Cardiac septum (tissue), 1 donor: ENCODE data around the gene DHRS7B. TPM values are rescaled to one million over a fixed set of nuclear protein-coding genes. Genes with fewer than 3 reads are reported as not detected.
"Not testable (repeated sequence)": the region's sequence is repeated elsewhere in the genome, so short reads cannot be mapped to it uniquely, and the experiment has no call there.

Experiments used
- DNase-seq: peaks from one replicate; pipeline ENCODE4 v3.0.0-alpha.2; 2020; ENCODE audit warnings: low spot score
- intact Hi-C: fragments of 100-400 bp; cut with DNase I; formaldehyde crosslinking; loops from one replicate; pipeline ENCODE4 v1.14.0; 2022
- total RNA-seq: library from RNA; stranded (reverse); fragmentation: NEBNext Ultra II Directional; extraction: Animal tissue kit (Norgen Biotek cat#: 25700); gene quantifications from one replicate; pipeline ENCODE4 v1.2.1, GENCODE V29; 2021
- donor health status: DM: no; HTN: no; CAD: no.

The DHRS7B gene
- total RNA-seq, 1 donor from 2014 or later: 37.4 TPM

- no peak for DNase-seq
- intact Hi-C loops: loop anchor here (2.0 kb wide), 1 partner anchor 87 kb away; no protein-coding TSS in a partner anchor
Measured at GRCh38 chr17:21215935-21216334, 89.2 kb downstream of the DHRS7B start.

GRCh38 chr17:21217346-21217745, 90.6 kb downstream of the DHRS7B start:
- DNase-seq: no peak

GRCh38 chr17:21218101-21218500, 91.3 kb downstream of the DHRS7B start:
- DNase-seq: no peak
- intact Hi-C loops: no loop called here

More at GRCh38 chr17:21217346-21217745, 90.6 kb downstream of the DHRS7B start:
- intact Hi-C loops: no loop called here

- intact Hi-C loops: no loop called here
- DNase-seq: no peak
Measured at GRCh38 chr17:21218831-21219380, 92.1 kb downstream of the DHRS7B start.

GRCh38 chr17:21223086-21223485, 96.3 kb downstream of the DHRS7B start:
- no peak for DNase-seq

GRCh38 chr17:21227277-21227676, 100.5 kb downstream of the DHRS7B start:
- intact Hi-C loops: not testable (repeated sequence)

More at GRCh38 chr17:21223086-21223485, 96.3 kb downstream of the DHRS7B start:
- intact Hi-C loops: no loop called here

GRCh38 chr17:21228111-21228510, 101.3 kb downstream of the DHRS7B start:
- DNase-seq: no peak
- intact Hi-C loops: no loop called here

More at GRCh38 chr17:21227277-21227676, 100.5 kb downstream of the DHRS7B start:
- not testable (repeated sequence) for DNase-seq

GRCh38 chr17:21228845-21229244, 102.1 kb downstream of the DHRS7B start:
- intact Hi-C loops: no loop called here
- DNase-seq: no peak

GRCh38 chr17:21231533-21231932, 104.8 kb downstream of the DHRS7B start:
- no peak for DNase-seq
- intact Hi-C loops: no loop called here

GRCh38 chr17:21232033-21232749, 105.4 kb downstream of the DHRS7B start:
- intact Hi-C loops: no loop called here
- DNase-seq: no peak

- no peak for DNase-seq
Measured at GRCh38 chr17:21233581-21234347, 107.0 kb downstream of the DHRS7B start.

GRCh38 chr17:21235921-21236320, 109.2 kb downstream of the DHRS7B start:
- intact Hi-C loops: no loop called here

More at GRCh38 chr17:21233581-21234347, 107.0 kb downstream of the DHRS7B start:
- intact Hi-C loops: no loop called here

GRCh38 chr17:21239680-21240368, 113.1 kb downstream of the DHRS7B start:
- intact Hi-C loops: no loop called here
- DNase-seq: no peak

More at GRCh38 chr17:21235921-21236320, 109.2 kb downstream of the DHRS7B start:
- DNase-seq: no peak

- intact Hi-C loops: no loop called here
Measured at GRCh38 chr17:21240369-21241055, 113.7 kb downstream of the DHRS7B start.

More at GRCh38 chr17:21240369-21241055, 113.7 kb downstream of the DHRS7B start:
- no peak for DNase-seq

Other genes starting within 250 kb of the DHRS7B start
- 200 TPM for gene USP22, start 84.0 kb upstream of the DHRS7B start, total RNA-seq
- gene TMEM11, start 87.2 kb downstream of the DHRS7B start, total RNA-seq: 32.0 TPM
- gene NATD1, start 126.4 kb downstream of the DHRS7B start, total RNA-seq: 14.4 TPM
- gene MAP2K3, start 157.7 kb downstream of the DHRS7B start, total RNA-seq: 70.5 TPM
- gene KCNJ12, start 249.4 kb downstream of the DHRS7B start, total RNA-seq: 11.3 TPM